Pancreas (tissue), 10 donors: ENCODE measurements around the gene MSI2. TPM values are rescaled to one million over a fixed set of nuclear protein-coding genes. Genes with fewer than 3 reads are reported as not detected.
A peak's percentile ranks its signal among the peaks of the same experiment; 100 is the strongest.

Source experiments
- ATAC-seq, 4 donors: fragments of 200-7000 bp; cut with Tn5 transposase; one replicate each; pipeline versions ENCODE4 v1.8.0 to v1.9.1; 2020; ENCODE audit warnings: mild to moderate bottlenecking in 4 of 4, moderate library complexity in 4 of 4
- DNase-seq, 6 donors: peaks; one replicate each; pipeline ENCODE4 v3.0.0-alpha.2; 2020
- FAIRE-seq: peaks from 2 replicates; lab custom pipeline; 2012; peaks lifted over from hg19 to GRCh38; lab: Jason Lieb, UNC
- H3K27ac ChIP-seq, 4 donors: fragments of 200-600 bp; sonication (generic); 1 replicate in 3 of 4; 2 replicates in 1 of 4; pipeline versions ENCODE4 v1.5.0 to v1.8.0; 2020
- H3K27me3 ChIP-seq, 4 donors: fragments of 200-600 bp; one replicate each; pipeline ENCODE4 v1.8.0; 2021
- H3K36me3 ChIP-seq, 3 donors: fragments of 200-600 bp; sonication (generic) in 1 of 3; one replicate each; pipeline versions ENCODE4 v1.5.0 to v1.8.0; 2020 to 2021
- H3K4me1 ChIP-seq, 3 donors: fragments of 200-600 bp; one replicate each; pipeline ENCODE4 v1.8.0; 2021
- H3K4me3 ChIP-seq, 4 donors: fragments of 200-600 bp; sonication (generic) in 2 of 4; one replicate each; pipeline versions ENCODE4 v1.5.0 to v1.8.0; 2020 to 2021
- H3K9me3 ChIP-seq, 4 donors: fragments of 200-600 bp; one replicate each; pipeline ENCODE4 v1.8.0; 2021
- CTCF ChIP-seq, 4 donors: fragments of 200-600 bp; sonication (generic) in 3 of 4; IDR thresholded peaks; one replicate each; pipeline versions ENCODE4 v1.5.0 to v1.8.0; 2021; ENCODE audit warnings: antibody characterized with exemption in 4 of 4
- WGBS, 2 donors: extraction: QIAGEN DNeasy Blood & Tissue Kit; methylation state at CpG; one replicate each; pipeline ENCODE4 v1.1.7; 2013; 5-methylcytosine and 5-hydroxymethylcytosine counted together
- intact Hi-C, 3 donors: fragments of 100-400 bp; cut with DNase I; formaldehyde crosslinking; loops; one replicate each; pipeline versions ENCODE4 v1.11.1 to v1.14.2; 2022
- polyA plus RNA-seq, 2 donors: library from polyadenylated mRNA; stranded (reverse); fragments of 200-250 nt; gene quantifications; one replicate each; pipeline ENCODE4 v1.2.3, GENCODE V29; 2013
- total RNA-seq, 6 donors: library from RNA; stranded (reverse); fragmentation: NEBNext Ultra II Directional in 4 of 6; extraction: Animal tissue kit (Norgen Biotek cat#: 25700) in 4 of 6; gene quantifications; one replicate each; pipeline versions ENCODE4 v1.2.1 to v1.2.4, GENCODE V29; 2021 to 2023
- donor health status: healthy with polysubstance abuse.
- donor health status: DM: no; HTN: no; CAD: no; lungs with moderate emphysema.
- donor health status: DM: no; HTN: no; CAD: no.
- donor health status: control.
- donor health status: control.
- donor health status: Bipolar disorder and iron deficiency.
- donor health status: DM: yes; HTN: yes; CAD: no.
- donor health status: DM: no; HTN: no; CAD: no.
- donor health status: DM: no; HTN: no; CAD: no.
- donor health status: DM: yes; HTN: yes; CAD: no.

MSI2 gene
- total and polyA plus RNA-seq, 8 donors = 10.4 to 48.9 (median 30.1) TPM

DNA sequence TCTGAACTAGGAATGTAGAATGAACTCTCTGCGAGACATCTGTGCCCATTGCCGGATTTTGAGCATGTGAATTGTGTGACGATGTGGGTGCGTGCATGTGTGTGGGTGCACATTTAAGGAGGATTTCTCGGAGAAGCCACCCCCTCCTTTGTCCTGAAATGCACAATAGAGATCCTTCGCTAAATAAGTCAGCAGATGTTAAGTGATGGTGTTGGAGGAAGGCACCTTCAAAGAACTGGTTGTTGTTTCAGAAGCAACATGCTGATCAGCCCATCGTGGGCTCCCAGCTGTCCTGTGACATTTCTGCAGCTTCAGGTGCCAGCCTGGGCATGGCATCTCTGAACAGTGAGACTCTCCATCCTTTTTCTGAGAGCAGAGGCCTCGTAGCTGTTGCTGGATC is 194.9 kb downstream of the MSI2 start:
- H3K36me3 ChIP-seq = no peaks in the 10 kb centered on the region
- TF ChIP-seq CTCF (IDR thresholded peaks at IDR 0.05) = no peak
- 91 to 94% methylated on average over 8 of the region's 8 CpGs for WGBS, 2 donors
- no peak for ATAC-seq
- no peaks in the 10 kb centered on the region for H3K9me3 ChIP-seq
- no peak for DNase-seq
- H3K27me3 ChIP-seq = no peaks in the 10 kb centered on the region
- intact Hi-C loops = no loop called here
- H3K4me3 ChIP-seq = no peak overlapping the region
- FAIRE-seq = no peak
- H3K4me1 ChIP-seq = no peaks in the 10 kb centered on the region
- no peak overlapping the region for H3K27ac ChIP-seq

- intact Hi-C loops = no loop called here
- DNase-seq (no peak), ATAC-seq (no peak), FAIRE-seq (no peak)
- Histone ChIP-seq H3K4me3 (no peak overlapping the region), H3K4me1 (no peaks in the 10 kb centered on the region), H3K36me3 (no peaks in the 10 kb centered on the region), H3K27me3 (no peaks in the 10 kb centered on the region), H3K27ac (no peak overlapping the region), H3K9me3 (no peaks in the 10 kb centered on the region)
- WGBS, 2 donors = 88 to 94% methylated on average over 7 of the region's 7 CpGs
- no peak for TF ChIP-seq CTCF (IDR thresholded peaks at IDR 0.05)
Observed at GRCh38 chr17:57451643-57452042, 195.3 kb downstream of the MSI2 start.

DNA sequence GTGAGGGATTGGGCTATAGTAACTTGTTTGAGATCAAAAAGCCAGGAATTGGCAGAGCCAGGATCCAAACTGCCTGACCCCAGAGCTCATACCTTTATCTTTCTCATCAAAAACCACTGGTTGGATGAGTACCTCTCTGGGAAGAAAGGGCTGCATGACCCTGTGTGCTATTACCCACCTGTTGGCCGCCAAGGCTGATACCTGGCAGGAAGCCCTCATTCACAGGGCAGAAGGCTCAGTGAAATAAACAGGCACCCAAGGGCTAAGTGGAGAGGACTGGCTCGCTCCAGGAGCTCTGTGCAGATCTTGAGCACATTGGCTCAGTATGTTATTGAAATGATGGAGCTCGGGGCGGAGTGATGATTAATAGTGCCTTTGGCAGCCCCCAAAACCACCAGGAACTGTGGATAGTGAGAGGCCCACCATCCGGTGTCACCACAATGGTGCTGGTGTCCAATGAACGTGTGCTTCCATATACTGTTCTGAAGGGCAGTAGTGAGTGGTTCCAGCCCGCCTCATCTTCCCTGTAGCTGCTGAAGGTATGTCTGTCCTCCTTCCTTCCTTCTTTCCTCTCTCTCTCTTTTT is 197.6 kb downstream of the MSI2 start:
- no peaks in the 10 kb centered on the region for H3K36me3 ChIP-seq
- WGBS, 2 donors = 86 to 89% methylated on average over 7 of the region's 7 CpGs
- intact Hi-C loops = no loop called here
- no peak for DNase-seq
- no peaks in the 10 kb centered on the region for H3K4me1 ChIP-seq
- no peak overlapping the region for H3K27ac ChIP-seq
- FAIRE-seq = no peak
- no peak for ATAC-seq
- no peak for TF ChIP-seq CTCF (IDR thresholded peaks at IDR 0.05)
- H3K27me3 ChIP-seq = no peaks in the 10 kb centered on the region
- no peak overlapping the region for H3K4me3 ChIP-seq
- no peaks in the 10 kb centered on the region for H3K9me3 ChIP-seq

GRCh38 chr17:57454729-57455062 is 198.4 kb downstream of the MSI2 start:
- Histone ChIP-seq H3K4me3 (no peak overlapping the region), H3K27me3 (no peaks in the 10 kb centered on the region), H3K9me3 (no peaks in the 10 kb centered on the region), H3K36me3 (no peaks in the 10 kb centered on the region), H3K4me1 (no peaks in the 10 kb centered on the region), H3K27ac (no peak overlapping the region)
- FAIRE-seq (no peak), DNase-seq (no peak), ATAC-seq (no peak)
- no peak for TF ChIP-seq CTCF (IDR thresholded peaks at IDR 0.05)
- intact Hi-C loops = no loop called here
- 89 to 90% methylated on average over 5 of the region's 5 CpGs for WGBS, 2 donors

DNA sequence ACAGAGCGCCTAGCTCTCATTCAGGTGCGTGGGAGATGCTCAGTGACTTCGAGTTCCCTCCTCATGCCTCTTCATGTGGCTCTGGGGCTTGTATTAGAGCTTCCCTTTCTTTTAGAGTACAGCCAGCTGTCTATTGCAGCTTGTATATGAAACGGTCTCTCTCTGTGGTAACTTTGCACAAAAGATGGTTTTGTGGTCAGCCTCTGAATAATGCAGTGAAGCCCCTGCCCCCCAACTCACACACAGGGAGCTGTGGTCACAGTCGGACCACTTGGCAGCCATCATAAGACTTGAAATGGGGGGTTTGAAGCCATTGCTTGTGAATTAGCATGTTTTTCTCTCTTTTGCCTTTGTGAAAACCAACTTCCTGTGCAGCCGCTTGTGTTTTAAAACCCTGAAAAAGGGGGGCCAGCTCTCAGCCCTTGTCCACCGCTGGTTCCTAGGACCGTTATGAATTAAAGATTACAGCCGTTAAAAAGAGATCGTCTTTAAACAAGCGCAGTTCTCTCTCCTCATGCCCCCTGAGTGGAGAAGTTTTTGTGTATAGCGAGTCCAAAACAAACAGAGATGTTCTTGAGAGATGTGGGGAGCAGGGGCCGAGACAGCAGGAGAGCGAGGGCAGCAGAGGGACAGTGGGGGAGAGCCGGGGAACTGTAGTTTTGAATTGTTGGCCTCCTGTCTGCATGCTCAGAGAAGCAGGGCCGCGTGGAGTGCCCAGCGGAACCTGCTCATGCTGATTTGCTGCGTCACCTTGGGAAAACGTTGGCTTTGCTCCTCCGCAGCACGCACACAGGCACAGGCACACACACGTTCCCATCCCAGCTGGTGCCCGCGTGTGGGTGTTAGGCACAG is 199.0 kb downstream of the MSI2 start:
- 79 to 84% methylated on average over 25 of the region's 25 CpGs for WGBS, 2 donors
- ATAC-seq (peak in 1 of 4 donors; percentile 31), DNase-seq (no peak), FAIRE-seq (no peak)
- no peaks in the 10 kb centered on the region for H3K36me3 ChIP-seq
- intact Hi-C loops = no loop called here
- H3K27ac ChIP-seq = no peak overlapping the region
- H3K9me3 ChIP-seq = no peaks in the 10 kb centered on the region
- no peak for TF ChIP-seq CTCF (IDR thresholded peaks at IDR 0.05)
- no peaks in the 10 kb centered on the region for H3K27me3 ChIP-seq
- no peaks in the 10 kb centered on the region for H3K4me1 ChIP-seq
- H3K4me3 ChIP-seq = no peak overlapping the region
